HepG2 (cell line): ENCODE measurements around the gene MCMBP. TPM values are rescaled to one million over a fixed set of nuclear protein-coding genes. Genes with fewer than 3 reads are reported as not detected.

Source experiments
- ATAC-seq: fragments of 200-7000 bp; cut with Tn5 transposase; 3 replicates; pipeline ENCODE4 v1.9.1; 2020; ENCODE audit warnings: mild to moderate bottlenecking, moderate library complexity
- BruUV-seq: library from RNA; stranded (reverse); fragments of 400-500 nt; replicated peaks from 2 replicates; lab custom pipeline; 2021; lab: Mats Ljungman, UMichigan
- CTCF ChIA-PET: fragments of 300-600 bp; formaldehyde crosslinking; extraction: SDS; loops from one replicate; lab custom pipeline; 2021; ENCODE audit warnings: low total read pairs, inconsistent platforms, low intra/inter-chr PET ratio; lab: Yijun Ruan, JAX
- POLR2A ChIA-PET: fragments of 350-600 bp; sonication (Branson Sonifier 250); formaldehyde crosslinking; loops from one replicate; lab custom pipeline; 2020; ENCODE audit warnings: antibody characterized with exemption, inconsistent platforms; lab: Yijun Ruan, JAX
- DNase-seq: peaks from one replicate; pipeline ENCODE4 v3.0.0-alpha.2; 2015; ENCODE audit warnings: low spot score
- FAIRE-seq: peaks from 3 replicates; lab custom pipeline; 2011; peaks lifted over from hg19 to GRCh38; lab: Jason Lieb, UNC
- H2AFZ ChIP-seq: one replicate; pipeline ENCODE4 v1.6.1; 2011; ENCODE audit warnings: low read length, inconsistent platforms
- H3K27ac ChIP-seq: fragments of 300-600 bp; 3 replicates; pipeline ENCODE4 v1.8.0; 2011; ENCODE audit warnings: mixed run types, mild to moderate bottlenecking, mixed read lengths, low read length, inconsistent platforms; ENCODE audit not compliant: insufficient read depth; ENCODE audit errors: extremely low read length
- H3K27me3 ChIP-seq, 2 experiments: fragments of 200-600 bp in 1 of 2; 2 replicates in 1 of 2; 3 replicates in 1 of 2; pipeline versions ENCODE4 v1.6.0 to v1.8.0; 2011; ENCODE audit warnings: low read length in 2 of 2, mild to moderate bottlenecking in 2 of 2, moderate library complexity in 2 of 2, inconsistent platforms in 1 of 2; ENCODE audit not compliant: insufficient read depth in 2 of 2, control insufficient read depth in 1 of 2
- H3K36me3 ChIP-seq, 2 experiments: fragments of 200-600 bp in 1 of 2; replicated peaks in 1 of 2; 2 replicates in 1 of 2; 3 replicates in 1 of 2; pipeline versions ENCODE4 v1.5.1 to v1.8.0; 2011; ENCODE audit warnings: low read length in 2 of 2, inconsistent platforms in 1 of 2; ENCODE audit not compliant: insufficient read depth in 2 of 2, control insufficient read depth in 1 of 2
- H3K4me1 ChIP-seq: 2 replicates; pipeline ENCODE4 v1.5.1; 2012; ENCODE audit warnings: low read length, inconsistent platforms; ENCODE audit not compliant: insufficient read depth
- H3K4me2 ChIP-seq: 2 replicates; pipeline ENCODE4 v1.6.0; 2011; ENCODE audit warnings: low read depth, low read length, inconsistent platforms
- H3K4me3 ChIP-seq, 3 experiments: fragments of 200-600 bp in 1 of 3; sonication (generic), shearing (Covaris generic) in 1 of 3; replicated peaks in 1 of 3; 2 replicates each; pipeline ENCODE4 v1.5.1; 2011 to 2016; ENCODE audit warnings: low read length in 3 of 3, inconsistent platforms in 2 of 3, low read depth in 2 of 3, mild to moderate bottlenecking in 2 of 3, control low read depth in 1 of 3, mixed read lengths in 1 of 3; ENCODE audit not compliant: insufficient read depth in 1 of 3
- H3K79me2 ChIP-seq: one replicate; pipeline ENCODE4 v1.6.1; 2011; ENCODE audit warnings: low read length, inconsistent platforms; ENCODE audit not compliant: insufficient read depth
- H3K9ac ChIP-seq: 2 replicates; pipeline ENCODE4 v1.6.0; 2011; ENCODE audit warnings: mild to moderate bottlenecking, low read depth, low read length, inconsistent platforms; ENCODE audit not compliant: insufficient read depth
- H3K9me3 ChIP-seq: 2 replicates; pipeline ENCODE4 v1.5.1; 2012; ENCODE audit warnings: mild to moderate bottlenecking, low read length
- H4K20me1 ChIP-seq: 2 replicates; pipeline ENCODE4 v1.6.0; 2011; ENCODE audit warnings: inconsistent platforms, mild to moderate bottlenecking, low read length, moderate library complexity; ENCODE audit not compliant: insufficient read depth
- CCAR2 ChIP-seq: fragments of 200-400 bp; formaldehyde crosslinking; optimal IDR thresholded peaks from 2 replicates; pipeline ENCODE3; 2018; ENCODE audit warnings: low read depth, mild to moderate bottlenecking, low read length, moderate library complexity
- HMG20B ChIP-seq: conservative IDR thresholded peaks from 2 replicates; pipeline ENCODE4 v1.6.1; 2016; ENCODE audit warnings: missing genetic modification reagents, missing compliant biosample characterization
- KDM6A ChIP-seq: IDR thresholded peaks from 2 replicates; pipeline ENCODE4 v1.6.1; 2016; ENCODE audit warnings: low read depth
- MXD4 ChIP-seq: IDR thresholded peaks from 2 replicates; pipeline ENCODE4 v1.6.1; 2016; ENCODE audit warnings: mild to moderate bottlenecking, missing biosample characterization, missing genetic modification reagents
- PBX2 ChIP-seq: IDR thresholded peaks from 2 replicates; pipeline ENCODE4 v1.6.1; 2016; ENCODE audit warnings: control low read depth
- PHF21A ChIP-seq: sonication (generic); formaldehyde crosslinking; IDR thresholded peaks from 2 replicates; pipeline ENCODE4 v1.5.0; 2020; ENCODE audit warnings: mild to moderate bottlenecking, missing genetic modification reagents
- PLRG1 ChIP-seq: fragments of 450-650 bp; conservative IDR thresholded peaks from 2 replicates; pipeline ENCODE4 v1.6.1; 2016
- TBX2 ChIP-seq: sonication (generic); formaldehyde crosslinking; IDR thresholded peaks from 2 replicates; pipeline ENCODE4 v1.5.0; 2020; ENCODE audit warnings: missing genetic modification reagents, mild to moderate bottlenecking, borderline replicate concordance
- ZIK1 ChIP-seq: sonication (generic); formaldehyde crosslinking; IDR thresholded peaks from 2 replicates; pipeline ENCODE4 v1.5.0; 2020; ENCODE audit warnings: mild to moderate bottlenecking, low read depth, missing genetic modification reagents, borderline replicate concordance
- ZMAT5 ChIP-seq: sonication (generic); formaldehyde crosslinking; IDR thresholded peaks from 2 replicates; pipeline ENCODE4 v1.5.0; 2020; ENCODE audit warnings: mild to moderate bottlenecking, low read depth, missing genetic modification reagents, borderline replicate concordance
- ZNF12 ChIP-seq: sonication (generic); formaldehyde crosslinking; IDR thresholded peaks from 2 replicates; pipeline ENCODE4 v1.5.0; 2020; ENCODE audit warnings: missing genetic modification reagents
- ZNF18 ChIP-seq: sonication (generic); formaldehyde crosslinking; IDR thresholded peaks from 2 replicates; pipeline ENCODE4 v1.8.0; 2022; ENCODE audit warnings: mild to moderate bottlenecking, missing genetic modification reagents; ENCODE audit not compliant: insufficient replicate concordance
- ZNF431 ChIP-seq: sonication (generic); formaldehyde crosslinking; IDR thresholded peaks from 2 replicates; pipeline ENCODE4 v1.9.0; 2022; ENCODE audit warnings: missing genetic modification reagents, low read depth, mild to moderate bottlenecking, borderline replicate concordance
- ZNF83 ChIP-seq: sonication (generic); formaldehyde crosslinking; IDR thresholded peaks from 2 replicates; pipeline ENCODE4 v1.4.0; 2020; ENCODE audit warnings: missing genetic modification reagents, mild to moderate bottlenecking, borderline replicate concordance
- ZNF839 ChIP-seq: sonication (generic); formaldehyde crosslinking; IDR thresholded peaks from 2 replicates; pipeline ENCODE4 v1.4.0; 2020; ENCODE audit warnings: missing genetic modification reagents, mild to moderate bottlenecking, borderline replicate concordance
- ZNF879 ChIP-seq: sonication (generic); formaldehyde crosslinking; IDR thresholded peaks from 2 replicates; pipeline ENCODE4 v1.8.1; 2023; ENCODE audit warnings: missing genetic modification reagents
- WGBS: methylation state at CpG from one replicate; pipeline ENCODE4 v1.1.6; 2017; ENCODE audit warnings: low lambda C conversion rate; 5-methylcytosine and 5-hydroxymethylcytosine counted together
- in situ Hi-C: cut with HindIII; loops from 2 replicates; pipeline ENCODE4 v1.10.0; 2017; ENCODE audit warnings: low pct_unique_long_range_greater_than_20kb; ENCODE audit not compliant: extremely low pct_ligation_motif_present
- intact Hi-C: fragments of 100-400 bp; cut with micrococcal nuclease; formaldehyde crosslinking; loops from one replicate; pipeline ENCODE4 v1.10.0; 2022; ENCODE audit not compliant: unreplicated experiment
- polyA plus RNA-seq, 8 experiments: library from polyadenylated mRNA; depleted of rRNA in 3 of 8; stranded (reverse) in 7 of 8; unstranded in 1 of 8; fragments of >200 nt; fragmentation: Illumina TruSeq in 4 of 8; extraction: Trizol in 4 of 8; gene quantifications; 2 replicates each; pipeline versions ENCODE4 v1.2.1 to v1.2.3, GENCODE V29; 2011 to 2016; ENCODE audit warnings: low read depth in 4 of 8, missing spikeins in 1 of 8, mixed read lengths in 1 of 8; ENCODE audit not compliant: insufficient read depth in 1 of 8
- total RNA-seq, 5 experiments: library from RNA; depleted of rRNA; stranded (reverse); fragments of >200 nt; fragmentation: Illumina TruSeq; extraction: Trizol; gene quantifications; 2 replicates each; pipeline ENCODE4 v1.2.3, GENCODE V29; 2016; ENCODE audit warnings: low read depth in 1 of 5
- TF ChIP-seq, protein P1 (sequence below): IDR thresholded peaks from 2 replicates; pipeline ENCODE4 v1.6.1; 2018; ENCODE audit warnings: missing genetic modification reagents, mild to moderate bottlenecking, missing compliant biosample characterization

Gene MCMBP
- total and polyA plus RNA-seq, 2 of the 13 experiments (the other 11 are each of a cell fraction or from before 2014, with no cell fraction given), result 35.7 to 62.4 TPM

- intact Hi-C loops (no loop called here), in situ Hi-C loops (no loop called here)
- Histone ChIP-seq H3K9me3 (no peaks in the 10 kb centered on the region), H3K4me3 (no peak overlapping the region), H2AFZ (no peak overlapping the region), H3K4me1 (peaks cover 6% of the 10 kb centered on the region; the same call in 1 of the 2 replicates), H3K36me3 (peaks cover 15 to 80% of the 10 kb centered on the region in 2 experiments), H3K27ac (no peak overlapping the region), H3K9ac (no peak overlapping the region), H4K20me1 (no peaks in the 10 kb centered on the region), H3K79me2 (no peaks in the 10 kb centered on the region), H3K27me3 (no peaks in the 10 kb centered on the region; a peak in 1 of 5 replicates), H3K4me2 (no peak overlapping the region)
- ATAC-seq (no peak), DNase-seq (no peak), FAIRE-seq (no peak)
- BruUV-seq, result no TSS peak
- WGBS, result 95% methylated on average over 4 of the region's 4 CpGs
- POLR2A ChIA-PET, result no interaction called here
- CTCF ChIA-PET, result no interaction called here
- no peak for TF ChIP-seq KDM6A
- TF ChIP-seq CCAR2, result no peak
- no peak for TF ChIP-seq ZNF431 (CRISPR knock-in tag)
- no peak for TF ChIP-seq ZNF18 (CRISPR knock-in tag)
- TF ChIP-seq ZIK1 (CRISPR knock-in tag), result no peak
- no peak for TF ChIP-seq PBX2 (CRISPR knock-in tag)
- TF ChIP-seq MXD4, result no peak
- no peak for TF ChIP-seq ZMAT5 (CRISPR knock-in tag)
- no peak for TF ChIP-seq ZNF839 (CRISPR knock-in tag)
- no peak for TF ChIP-seq HMG20B (CRISPR knock-in tag)
- TF ChIP-seq ZNF879 (CRISPR knock-in tag), result no peak
- TF ChIP-seq, protein P1, sequence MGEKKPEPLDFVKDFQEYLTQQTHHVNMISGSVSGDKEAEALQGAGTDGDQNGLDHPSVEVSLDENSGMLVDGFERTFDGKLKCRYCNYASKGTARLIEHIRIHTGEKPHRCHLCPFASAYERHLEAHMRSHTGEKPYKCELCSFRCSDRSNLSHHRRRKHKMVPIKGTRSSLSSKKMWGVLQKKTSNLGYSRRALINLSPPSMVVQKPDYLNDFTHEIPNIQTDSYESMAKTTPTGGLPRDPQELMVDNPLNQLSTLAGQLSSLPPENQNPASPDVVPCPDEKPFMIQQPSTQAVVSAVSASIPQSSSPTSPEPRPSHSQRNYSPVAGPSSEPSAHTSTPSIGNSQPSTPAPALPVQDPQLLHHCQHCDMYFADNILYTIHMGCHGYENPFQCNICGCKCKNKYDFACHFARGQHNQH, result no peak
- no peak for TF ChIP-seq PLRG1
- TF ChIP-seq ZNF12 (CRISPR knock-in tag), result no peak
- TF ChIP-seq ZNF83 (CRISPR knock-in tag), result no peak
- TF ChIP-seq TBX2, result no peak
- TF ChIP-seq PHF21A, result no peak
These were observed 41.8 kb downstream of the MCMBP start for GRCh38 chr10:119830851-119831250.
